Stomach (tissue), 9 donors: ENCODE results near the gene NAV2. TPM values are rescaled to one million over a fixed set of nuclear protein-coding genes. Genes with fewer than 3 reads are reported as not detected.

ENCODE experiments used
- DNase-seq, 2 donors: peaks; one replicate each; pipeline versions ENCODE4 v3.0.0 to v3.0.0-alpha.2; 2013 to 2019
- H3K27ac ChIP-seq, 5 donors: fragments of 200-600 bp in 4 of 5; sonication (generic) in 4 of 5; one replicate each; pipeline ENCODE4 v1.5.1; 2013 to 2019; ENCODE audit warnings: mild to moderate bottlenecking in 1 of 5, moderate library complexity in 1 of 5
- H3K27me3 ChIP-seq, 3 donors: fragments of 200-600 bp; sonication (generic); one replicate each; pipeline ENCODE4 v1.5.1; 2017 to 2019; ENCODE audit warnings: mixed run types in 1 of 3
- H3K36me3 ChIP-seq, 4 donors: fragments of 200-600 bp; sonication (generic); 1 replicate in 3 of 4; 2 replicates in 1 of 4; pipeline ENCODE4 v1.5.1; 2016 to 2019
- H3K4me1 ChIP-seq, 4 donors: fragments of 200-600 bp; sonication (generic); one replicate each; pipeline ENCODE4 v1.5.1; 2016 to 2019
- H3K4me3 ChIP-seq, 4 donors: fragments of 200-600 bp; sonication (generic) in 3 of 4; one replicate each; pipeline ENCODE4 v1.5.1; 2016 to 2019; ENCODE audit warnings: mild to moderate bottlenecking in 1 of 4
- H3K9me3 ChIP-seq, 4 donors: fragments of 200-600 bp; sonication (generic); one replicate each; pipeline ENCODE4 v1.5.1; 2016 to 2019
- EP300 ChIP-seq: sonication (generic); formaldehyde crosslinking; IDR thresholded peaks from one replicate; pipeline ENCODE4 v1.6.1; 2017; ENCODE audit warnings: antibody characterized with exemption
- POLR2A ChIP-seq, 4 donors: fragments of 450-650 bp; IDR thresholded peaks; one replicate each; pipeline ENCODE4 v1.6.1; 2016; ENCODE audit warnings: antibody characterized with exemption in 4 of 4, control low read depth in 2 of 4, mild to moderate bottlenecking in 1 of 4, moderate library complexity in 1 of 4
- POLR2AphosphoS5 ChIP-seq, 3 donors: sonication (generic); formaldehyde crosslinking; IDR thresholded peaks; one replicate each; pipeline ENCODE4 v1.6.1; 2016; ENCODE audit warnings: antibody characterized with exemption in 3 of 3
- WGBS, 5 donors: extraction: QIAGEN DNeasy Blood & Tissue Kit in 3 of 5; methylation state at CpG; one replicate each; pipeline versions ENCODE4 v1.1.5 to v1.1.7; 2013 to 2018; 5-methylcytosine and 5-hydroxymethylcytosine counted together
- intact Hi-C: fragments of 100-400 bp; cut with DNase I; formaldehyde crosslinking; loops from one replicate; pipeline ENCODE4 v1.15.1; 2023; ENCODE audit warnings: low total_unique reads
- polyA plus RNA-seq, 3 donors: library from polyadenylated mRNA; stranded (reverse); fragments of 200-250 nt; gene quantifications; one replicate each; pipeline ENCODE4 v1.2.3, GENCODE V29; 2013
- total RNA-seq, 5 donors: library from RNA; depleted of rRNA; stranded (reverse); fragments of >200 nt; gene quantifications; one replicate each; pipeline versions ENCODE4 v1.1.0 to v1.2.3, GENCODE V29; 2014 to 2016
- TF ChIP-seq, protein P1 (sequence below), 7 experiments: fragments of 450-650 bp in 4 of 7; fragments of 200-600 bp in 3 of 7; sonication (generic) in 3 of 7; IDR thresholded peaks; one replicate each; pipeline ENCODE4 v1.5.1; 2016 to 2019; ENCODE audit warnings: antibody characterized with exemption in 7 of 7, control low read depth in 2 of 7, mild to moderate bottlenecking in 1 of 7
- donor health status: healthy with polysubstance abuse.
- donor health status: Bipolar disorder and iron deficiency.
- donor health status: healthy.

NAV2 gene
- total and polyA plus RNA-seq, 8 donors, result 1.8 to 92.4 (median 7.9) TPM

DNA sequence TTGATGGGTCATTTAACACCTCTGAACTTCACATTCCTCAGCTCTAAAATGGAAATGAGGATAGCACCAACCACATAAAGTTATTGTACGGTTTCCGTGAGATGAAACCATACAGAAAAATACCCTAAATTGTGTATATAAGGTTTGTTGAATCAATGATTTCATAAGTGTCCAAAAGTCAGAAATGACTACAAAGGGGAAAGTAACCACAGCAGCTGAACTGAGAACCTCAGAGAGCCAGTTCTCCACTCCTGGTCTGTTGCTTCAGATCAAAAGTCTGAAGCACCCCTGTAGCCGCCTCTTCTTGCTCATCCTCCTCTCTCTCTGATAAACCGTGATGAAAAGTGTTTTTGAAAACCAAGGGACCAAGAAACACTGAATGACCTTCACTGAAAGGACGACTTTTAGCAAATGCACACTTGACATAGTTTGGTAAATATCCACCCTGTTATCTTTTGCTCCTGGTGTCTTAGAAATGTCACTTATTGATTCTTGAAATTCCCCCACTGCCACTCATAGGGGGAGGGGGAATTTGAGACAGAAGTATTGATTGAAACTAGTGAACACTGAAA lies 194.5 kb downstream of the NAV2 start:
- no peaks in the 10 kb centered on the region for H3K9me3 ChIP-seq
- H3K4me3 ChIP-seq, result no peak overlapping the region
- intact Hi-C loops, result loop anchor here (5.0 kb wide), 1 partner anchor 345 kb away; no protein-coding TSS in a partner anchor
- peaks cover 0 to 41% (median 21%) of the 10 kb centered on the region in 4 donors for H3K4me1 ChIP-seq
- TF ChIP-seq, protein P1, sequence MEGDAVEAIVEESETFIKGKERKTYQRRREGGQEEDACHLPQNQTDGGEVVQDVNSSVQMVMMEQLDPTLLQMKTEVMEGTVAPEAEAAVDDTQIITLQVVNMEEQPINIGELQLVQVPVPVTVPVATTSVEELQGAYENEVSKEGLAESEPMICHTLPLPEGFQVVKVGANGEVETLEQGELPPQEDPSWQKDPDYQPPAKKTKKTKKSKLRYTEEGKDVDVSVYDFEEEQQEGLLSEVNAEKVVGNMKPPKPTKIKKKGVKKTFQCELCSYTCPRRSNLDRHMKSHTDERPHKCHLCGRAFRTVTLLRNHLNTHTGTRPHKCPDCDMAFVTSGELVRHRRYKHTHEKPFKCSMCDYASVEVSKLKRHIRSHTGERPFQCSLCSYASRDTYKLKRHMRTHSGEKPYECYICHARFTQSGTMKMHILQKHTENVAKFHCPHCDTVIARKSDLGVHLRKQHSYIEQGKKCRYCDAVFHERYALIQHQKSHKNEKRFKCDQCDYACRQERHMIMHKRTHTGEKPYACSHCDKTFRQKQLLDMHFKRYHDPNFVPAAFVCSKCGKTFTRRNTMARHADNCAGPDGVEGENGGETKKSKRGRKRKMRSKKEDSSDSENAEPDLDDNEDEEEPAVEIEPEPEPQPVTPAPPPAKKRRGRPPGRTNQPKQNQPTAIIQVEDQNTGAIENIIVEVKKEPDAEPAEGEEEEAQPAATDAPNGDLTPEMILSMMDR (IDR thresholded peaks at IDR 0.05), result no peak
- TF ChIP-seq POLR2AphosphoS5 (IDR thresholded peaks at IDR 0.05) (no peak), POLR2A (IDR thresholded peaks at IDR 0.05) (no peak), EP300 (no peak)
- DNase-seq, result no peak
- 70 to 78% (median 73%) methylated on average over 5 of the region's 5 CpGs for WGBS, 5 donors
- H3K27ac ChIP-seq, result no peak overlapping the region
- H3K36me3 ChIP-seq, result no peaks in the 10 kb centered on the region
- H3K27me3 ChIP-seq, result no peaks in the 10 kb centered on the region

DNA sequence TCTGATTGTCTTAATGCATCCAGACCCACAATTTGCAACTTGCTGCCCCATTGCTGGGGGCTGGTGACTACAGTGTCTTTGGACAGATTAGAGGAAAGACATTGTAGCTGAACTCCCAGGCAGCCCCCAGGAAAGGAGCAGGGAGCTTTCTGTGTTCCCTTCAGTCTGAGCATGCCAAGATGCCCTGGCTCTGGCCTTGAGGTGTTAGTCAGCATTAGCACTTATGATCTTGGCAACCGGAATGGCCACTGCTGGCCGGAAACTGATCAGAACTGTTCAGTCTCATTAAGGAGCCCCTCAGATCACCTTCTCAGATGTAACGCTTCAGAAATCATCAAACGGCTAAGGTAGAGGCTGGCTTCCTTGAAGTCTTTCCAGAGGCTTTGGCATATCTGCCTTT lies 195.2 kb downstream of the NAV2 start:
- 56 to 70% (median 70%) methylated on average over 4 of the region's 4 CpGs for WGBS, 5 donors
- Histone ChIP-seq H3K9me3 (no peaks in the 10 kb centered on the region), H3K4me3 (no peak overlapping the region), H3K27ac (no peak overlapping the region), H3K36me3 (no peaks in the 10 kb centered on the region), H3K27me3 (no peaks in the 10 kb centered on the region), H3K4me1 (peaks cover 7 to 47% (median 27%) of the 10 kb centered on the region in 4 donors)
- no peak for DNase-seq
- intact Hi-C loops, result loop anchor here (5.0 kb wide), 1 partner anchor 346 kb away; no protein-coding TSS in a partner anchor
- TF ChIP-seq, protein P1 (IDR thresholded peaks at IDR 0.05), result no peak
- no peak for TF ChIP-seq EP300
- no peak for TF ChIP-seq POLR2A (IDR thresholded peaks at IDR 0.05)
- TF ChIP-seq POLR2AphosphoS5 (IDR thresholded peaks at IDR 0.05), result no peak

DNA sequence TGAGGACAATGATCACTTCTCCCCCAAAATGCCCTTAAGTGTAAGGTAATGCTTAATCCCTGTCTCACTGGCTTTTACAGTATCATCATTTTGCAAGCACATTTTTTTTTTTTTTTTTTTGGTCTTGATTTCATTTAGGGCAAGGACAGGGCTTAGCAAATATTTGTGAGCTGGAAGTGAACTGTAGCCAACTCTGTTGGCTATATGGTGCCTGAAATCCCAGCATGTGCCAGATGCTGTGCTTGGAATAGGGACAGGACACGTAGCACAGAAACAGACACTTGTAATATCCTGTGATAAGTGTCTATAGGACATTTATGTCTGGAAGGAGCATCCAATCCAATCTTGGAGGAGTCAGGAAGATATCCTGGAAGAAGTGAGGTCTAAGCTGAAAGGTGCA lies 198.3 kb downstream of the NAV2 start:
- Histone ChIP-seq H3K4me3 (no peak overlapping the region), H3K9me3 (no peaks in the 10 kb centered on the region), H3K4me1 (peaks cover 15 to 50% (median 31%) of the 10 kb centered on the region in 4 donors), H3K36me3 (no peaks in the 10 kb centered on the region), H3K27ac (no peak overlapping the region), H3K27me3 (no peaks in the 10 kb centered on the region)
- intact Hi-C loops, result no loop called here
- no peak for DNase-seq
- WGBS, 5 donors, result 13 to 50% (median 40%) methylated on average over 1 of the region's 1 CpG
- TF ChIP-seq POLR2A (IDR thresholded peaks at IDR 0.05), result no peak
- TF ChIP-seq, protein P1 (IDR thresholded peaks at IDR 0.05), result no peak
- TF ChIP-seq EP300, result no peak
- TF ChIP-seq POLR2AphosphoS5 (IDR thresholded peaks at IDR 0.05), result no peak

DNA sequence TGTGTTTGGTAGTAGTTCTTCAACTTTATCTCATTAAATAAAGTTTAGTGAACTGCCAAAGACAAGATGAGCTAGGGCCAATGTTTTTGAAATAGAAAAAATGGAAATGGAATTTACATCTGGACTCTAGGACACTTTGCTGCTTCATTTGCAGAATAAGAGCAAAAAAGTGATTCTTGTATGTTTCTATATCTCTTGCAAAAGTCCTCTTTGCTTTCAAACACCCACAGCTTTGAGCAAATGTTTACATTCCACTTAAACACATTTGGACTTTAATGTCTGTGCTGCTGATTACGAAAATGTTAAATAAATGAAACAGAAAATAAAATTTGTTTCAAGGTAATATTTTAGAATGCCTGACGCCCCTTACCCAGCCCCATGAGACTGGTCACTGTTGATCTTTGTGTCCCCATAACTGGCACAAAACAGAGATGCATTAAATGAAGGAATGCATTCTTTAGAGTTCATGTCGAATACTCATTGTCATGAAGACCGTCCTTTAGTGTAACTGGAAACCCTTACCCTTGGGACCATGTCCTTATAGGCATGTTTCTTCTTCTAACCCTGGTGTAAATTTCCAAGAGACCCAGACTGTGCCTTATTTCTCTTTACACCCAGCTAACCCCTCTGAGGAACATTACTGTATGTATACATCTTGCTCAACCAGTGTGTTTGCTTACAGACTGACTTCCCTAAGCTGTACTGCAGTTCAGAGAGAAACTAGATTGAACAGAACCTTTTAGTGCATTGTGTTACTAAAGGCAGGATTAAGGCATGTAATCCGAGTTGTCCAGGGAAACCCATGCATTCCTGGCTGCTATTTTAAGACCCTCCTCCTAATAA lies 199.7 kb downstream of the NAV2 start:
- Histone ChIP-seq H3K27ac (peak overlapping the region in 2 of 5 donors; percentile 14 to 38), H3K4me3 (no peak overlapping the region)

More for the DNA sequence above, 199.7 kb downstream of the NAV2 start:
- intact Hi-C loops, result no loop called here
- 25 to 35% (median 29%) methylated on average over 5 of the region's 5 CpGs for WGBS, 5 donors
- H3K4me1 ChIP-seq, result peaks cover 15 to 50% (median 35%) of the 10 kb centered on the region in 4 donors
- no peaks in the 10 kb centered on the region for H3K27me3 ChIP-seq
- H3K36me3 ChIP-seq, result peaks cover 0 to 6% (median 3%) of the 10 kb centered on the region in 4 donors
- DNase-seq, result no peak
- no peak for TF ChIP-seq POLR2AphosphoS5 (IDR thresholded peaks at IDR 0.05)
- TF ChIP-seq EP300, result no peak
- TF ChIP-seq, protein P1 (IDR thresholded peaks at IDR 0.05), result no peak
- TF ChIP-seq POLR2A (IDR thresholded peaks at IDR 0.05), result no peak
- no peaks in the 10 kb centered on the region for H3K9me3 ChIP-seq
